HPDE6-E6E7 (cell line): ENCODE measurements around the gene CRISP1.
"Not testable (repeated sequence)": the region's sequence is repeated elsewhere in the genome, so short reads cannot be mapped to it uniquely, and the experiment has no call there.

Experiments used
- DNase-seq: peaks from one replicate; pipeline ENCODE4 v3.0.0; 2011; ENCODE audit warnings: missing footprints; ENCODE audit errors: extremely low spot score

The CRISP1 gene

GRCh38 chr6:49841424-49841823 is 24.9 kb downstream of the CRISP1 start:
- no peak for DNase-seq

DNA sequence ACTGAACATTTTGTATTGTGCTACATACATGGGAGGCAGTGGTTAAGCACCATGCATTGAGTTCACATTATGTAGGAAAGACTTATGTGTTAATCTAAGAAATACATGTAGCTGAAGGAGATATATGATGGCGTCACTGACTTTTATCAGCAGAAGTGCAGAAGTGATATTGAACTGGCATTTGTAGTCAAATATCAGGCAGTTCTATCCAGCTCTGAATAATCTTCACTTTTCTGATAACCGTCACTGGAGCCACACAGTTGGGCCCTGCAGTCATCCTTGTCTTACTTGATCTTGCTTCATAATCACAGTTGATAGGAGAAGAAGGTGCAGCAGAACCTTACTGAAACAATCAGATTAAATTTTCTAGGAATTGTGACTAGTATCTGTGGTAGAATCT is 26.4 kb downstream of the CRISP1 start:
- no peak for DNase-seq

DNA sequence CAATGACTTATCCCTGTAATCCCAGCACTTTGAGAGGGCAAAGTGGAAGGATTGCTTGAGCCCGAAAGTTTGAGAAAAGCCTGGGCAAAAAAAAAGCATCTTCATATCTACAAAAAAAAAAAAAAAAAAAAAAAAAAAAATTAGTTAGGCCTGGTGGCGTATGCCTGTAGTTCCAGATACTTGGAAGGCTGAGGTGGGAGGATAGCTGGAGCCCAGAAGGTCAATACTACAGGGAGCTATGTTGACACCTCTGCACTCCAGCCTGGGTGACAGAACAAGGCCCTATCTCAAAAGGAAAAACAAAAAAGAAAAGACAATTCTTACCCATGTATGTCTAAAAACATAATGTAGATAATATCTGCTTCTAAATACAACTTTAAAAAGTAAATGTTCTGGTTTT is 27.2 kb downstream of the CRISP1 start:
- no peak for DNase-seq

- DNase-seq: no peak
These were observed 31.2 kb downstream of the CRISP1 start for GRCh38 chr6:49835140-49835539.

DNA sequence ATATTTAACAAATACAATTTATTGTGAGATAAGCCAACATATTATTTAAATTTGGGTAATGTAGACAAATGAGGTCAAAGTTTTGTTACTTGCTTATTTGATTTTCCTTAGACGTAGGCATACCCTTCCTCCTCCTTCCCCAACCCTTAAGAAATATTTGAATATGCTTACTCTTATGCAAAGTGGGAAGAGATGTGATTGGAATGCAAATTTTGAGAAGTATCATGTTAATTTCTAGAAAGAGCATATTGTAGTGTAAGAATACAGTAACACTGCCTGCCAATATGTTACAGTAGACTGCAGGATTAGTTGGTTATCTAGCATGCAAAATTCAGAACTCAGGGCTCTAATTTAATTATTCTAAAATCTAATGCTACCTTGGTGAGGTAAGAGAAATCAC is 32.9 kb downstream of the CRISP1 start:
- no peak for DNase-seq

- DNase-seq: no peak
These were observed 39.5 kb downstream of the CRISP1 start for GRCh38 chr6:49826743-49827406.

- no peak for DNase-seq
These were observed 51.2 kb downstream of the CRISP1 start for GRCh38 chr6:49815166-49815565.

- DNase-seq: no peak
These were observed 53.1 kb downstream of the CRISP1 start for GRCh38 chr6:49813248-49813647.

- no peak for DNase-seq
These were observed 60.2 kb downstream of the CRISP1 start for GRCh38 chr6:49806145-49806544.

GRCh38 chr6:49805246-49805645 is 61.1 kb downstream of the CRISP1 start:
- no peak for DNase-seq

DNA sequence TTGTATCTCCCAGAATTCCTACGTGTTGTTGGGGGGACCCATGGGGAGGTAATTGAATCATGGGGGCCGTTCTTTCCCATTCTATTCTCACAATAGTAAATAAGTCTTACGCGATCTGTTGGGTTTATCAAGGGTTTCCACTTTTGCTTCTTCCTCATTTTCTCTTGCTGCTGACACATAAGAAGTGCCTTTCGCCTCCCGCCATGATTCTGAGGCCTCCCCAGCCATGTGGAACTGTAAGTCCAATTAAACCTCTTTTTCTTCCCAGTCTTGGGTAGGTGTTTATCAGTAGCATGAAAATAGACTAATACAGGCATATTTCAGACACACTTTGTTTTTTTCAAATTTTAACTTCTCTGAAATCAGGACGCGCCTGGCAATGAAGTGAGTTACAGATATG is 64.8 kb downstream of the CRISP1 start:
- no peak for DNase-seq

DNA sequence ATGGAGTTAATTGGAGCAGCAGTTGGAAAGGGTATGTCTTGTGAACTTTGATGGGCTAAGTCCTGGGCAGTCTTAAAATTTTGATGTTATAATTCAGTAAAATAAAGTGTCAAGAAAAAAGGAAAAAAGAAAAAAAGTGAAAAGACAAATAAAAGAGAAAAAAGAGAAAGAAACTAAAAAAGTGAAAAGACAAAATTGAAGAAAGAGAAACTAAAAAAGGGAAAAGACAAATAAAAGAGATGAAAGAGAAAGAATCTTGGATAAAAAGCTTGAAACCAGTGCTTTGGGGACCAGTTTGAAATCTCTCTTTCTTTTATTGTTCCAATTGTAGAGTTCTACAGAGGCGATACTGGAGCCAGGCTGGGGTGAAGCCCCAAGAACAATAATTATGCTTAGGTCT is 67.2 kb downstream of the CRISP1 start:
- DNase-seq: no peak

DNA sequence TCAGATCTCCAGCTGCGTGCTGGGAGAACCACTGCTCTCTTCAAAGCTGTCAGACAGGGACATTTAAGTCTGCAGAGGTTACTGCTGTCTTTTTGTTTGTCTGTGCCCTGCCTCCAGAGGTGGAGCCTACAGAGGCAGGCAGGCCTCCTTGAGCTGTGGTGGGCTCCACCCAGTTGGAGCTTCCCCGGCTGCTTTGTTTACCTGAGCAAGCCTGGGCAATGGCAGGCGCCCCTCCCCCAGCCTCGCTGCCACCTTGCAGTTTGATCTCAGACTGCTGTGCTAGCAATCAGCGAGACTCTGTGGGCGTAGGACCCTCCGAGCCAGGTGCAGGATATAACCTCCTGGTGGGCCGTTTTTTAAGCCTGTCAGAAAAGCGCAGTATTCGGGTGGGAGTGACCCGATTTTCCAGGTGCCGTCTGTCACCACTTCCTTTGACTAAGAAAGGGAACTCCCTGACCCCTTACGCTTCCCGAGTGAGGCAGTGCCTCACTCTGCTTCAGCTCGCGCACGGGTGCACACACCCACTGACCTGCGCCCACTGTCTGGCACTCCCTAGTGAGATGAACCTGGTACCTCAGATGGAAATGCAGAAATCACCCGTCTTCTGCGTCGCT is 69.4 kb downstream of the CRISP1 start:
- DNase-seq: not testable (repeated sequence)

DNA sequence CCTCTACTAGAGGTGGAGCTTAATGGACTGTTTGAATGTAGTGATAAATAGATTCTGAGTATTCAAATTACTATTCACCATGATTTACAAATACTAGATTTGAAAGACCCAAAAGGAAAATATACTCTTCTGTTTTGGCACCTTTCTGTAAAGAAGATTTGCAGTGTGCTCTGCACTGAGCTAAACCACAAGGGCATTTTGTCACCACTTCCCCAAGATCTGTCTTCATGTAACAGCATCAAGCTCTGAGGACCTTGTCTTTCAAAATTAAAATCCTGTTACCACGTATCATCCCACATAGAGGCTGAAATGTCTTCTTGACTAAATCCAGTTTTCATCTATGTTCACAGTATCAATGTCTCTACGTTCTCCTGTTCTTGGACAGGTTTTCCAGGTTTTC is 76.0 kb downstream of the CRISP1 start:
- DNase-seq: no peak

GRCh38 chr6:49787176-49787575 is 79.2 kb downstream of the CRISP1 start, which contains the start of gene PGK2:
PGK2 (minus strand) TSS chr6:49787285; CDS start chr6:49787187, 98 bp downstream.
- DNase-seq: no peak

DNA sequence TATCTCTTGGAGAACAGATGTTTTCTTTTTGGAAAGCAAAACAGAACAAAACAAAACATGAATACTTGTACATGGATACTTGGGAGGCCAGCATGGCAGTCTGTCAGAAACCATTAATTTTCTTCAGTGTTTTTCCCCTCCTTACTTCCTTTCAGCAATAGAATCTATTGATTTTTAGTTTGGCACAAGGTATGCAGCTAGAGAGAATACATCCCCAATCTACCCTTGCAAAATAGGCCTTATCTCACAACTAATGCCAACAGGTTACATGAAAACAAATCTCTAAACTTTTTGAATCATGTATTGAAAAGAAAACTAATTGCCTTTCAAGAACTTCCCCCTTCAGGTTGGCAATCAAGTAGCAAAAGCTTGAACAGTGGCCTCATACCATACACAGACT is 82.1 kb downstream of the CRISP1 start:
- DNase-seq: no peak
